Lung (tissue), 12 donors: ENCODE data around the gene PNISR. TPM values are rescaled to one million over a fixed set of nuclear protein-coding genes. Genes with fewer than 3 reads are reported as not detected.

ENCODE experiments used
- ATAC-seq: fragments of 200-7000 bp; cut with Tn5 transposase; one replicate; pipeline ENCODE4 v1.9.1; 2020; ENCODE audit warnings: moderate number of reproducible peaks; ENCODE audit not compliant: insufficient read depth, low FRiP score
- DNase-seq, 3 donors: peaks; one replicate each; pipeline ENCODE4 v3.0.0-alpha.2; 2013 to 2017
- H3K27ac ChIP-seq, 2 donors: one replicate each; pipeline ENCODE4 v1.5.1; 2013; ENCODE audit warnings: mild to moderate bottlenecking in 2 of 2, moderate library complexity in 2 of 2, control low read depth in 1 of 2, inconsistent platforms in 1 of 2, low read depth in 1 of 2, low read length in 1 of 2
- H3K27me3 ChIP-seq, 3 donors: one replicate each; pipeline ENCODE4 v1.5.1; 2013; ENCODE audit warnings: low read length in 2 of 3; ENCODE audit not compliant: control insufficient read depth in 3 of 3, insufficient read depth in 3 of 3
- H3K36me3 ChIP-seq, 4 donors: one replicate each; pipeline ENCODE4 v1.5.1; 2013; ENCODE audit warnings: low read length in 4 of 4, mild to moderate bottlenecking in 1 of 4, moderate library complexity in 1 of 4; ENCODE audit not compliant: control insufficient read depth in 4 of 4, insufficient read depth in 4 of 4
- H3K4me1 ChIP-seq, 5 donors: one replicate each; pipeline ENCODE4 v1.5.1; 2013; ENCODE audit warnings: low read length in 5 of 5, mild to moderate bottlenecking in 2 of 5, moderate library complexity in 1 of 5; ENCODE audit not compliant: control insufficient read depth in 5 of 5, insufficient read depth in 5 of 5
- H3K4me3 ChIP-seq: one replicate; pipeline ENCODE4 v1.5.1; 2013; ENCODE audit warnings: mild to moderate bottlenecking, control low read depth, moderate library complexity
- H3K9ac ChIP-seq, 2 donors: one replicate each; pipeline ENCODE4 v1.5.1; 2013; ENCODE audit warnings: low read length in 2 of 2, control low read depth in 1 of 2; ENCODE audit not compliant: insufficient read depth in 1 of 2
- H3K9me3 ChIP-seq, 4 donors: one replicate each; pipeline ENCODE4 v1.5.1; 2013; ENCODE audit warnings: low read length in 3 of 4, mild to moderate bottlenecking in 1 of 4, moderate library complexity in 1 of 4; ENCODE audit not compliant: control insufficient read depth in 4 of 4, insufficient read depth in 3 of 4
- WGBS, 2 donors: extraction: QIAGEN DNeasy Blood & Tissue Kit; methylation state at CpG; one replicate each; pipeline ENCODE4 v1.1.7; 2013; 5-methylcytosine and 5-hydroxymethylcytosine counted together
- polyA plus RNA-seq, 2 donors: library from polyadenylated mRNA; stranded (reverse); fragments of 200-250 nt; gene quantifications; one replicate each; pipeline ENCODE4 v1.2.1, GENCODE V29; 2013
- total RNA-seq, 2 donors: library from RNA; depleted of rRNA in 1 of 2; stranded (reverse); fragments of >200 nt in 1 of 2; gene quantifications; one replicate each; pipeline ENCODE4 v1.2.1, GENCODE V29; 2014 to 2021
- TF ChIP-seq, protein P1 (sequence below): IDR thresholded peaks from 2 replicates; pipeline ENCODE4 v1.5.1; 2012; ENCODE audit warnings: mild to moderate bottlenecking; ENCODE audit errors: control extremely low read depth, extremely low read depth
- donor health status: control.
- donor health status: control.
- donor health status: Bipolar disorder and iron deficiency.
- donor health status: healthy.
- donor health status: DM: yes; HTN: yes; CAD: no.

Gene PNISR
- total and polyA plus RNA-seq, 4 donors, result 35.0 to 354 (median 53.5) TPM

DNA sequence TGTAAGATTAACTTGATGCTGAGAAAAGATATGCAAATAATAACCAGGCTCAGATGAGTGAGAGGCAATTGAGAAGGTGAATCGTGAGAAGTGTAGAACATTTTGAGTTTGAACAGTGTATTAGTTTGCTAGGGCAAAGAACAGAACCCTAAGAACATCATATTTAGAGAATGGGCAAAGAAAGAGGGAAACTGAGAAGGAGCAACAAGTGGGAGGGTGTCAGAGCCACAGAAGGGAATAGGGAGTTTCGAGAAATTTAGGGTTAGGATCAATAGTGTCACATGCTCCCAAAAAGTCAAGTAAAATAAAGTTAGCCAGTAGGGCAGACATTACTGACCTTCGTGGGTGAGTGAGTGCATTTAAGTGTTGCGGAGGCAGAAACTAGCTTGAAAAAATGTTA lies 70.1 kb downstream of the PNISR start:
- 75 to 76% methylated on average over 4 of the region's 4 CpGs for WGBS, 2 donors
- TF ChIP-seq, protein P1, sequence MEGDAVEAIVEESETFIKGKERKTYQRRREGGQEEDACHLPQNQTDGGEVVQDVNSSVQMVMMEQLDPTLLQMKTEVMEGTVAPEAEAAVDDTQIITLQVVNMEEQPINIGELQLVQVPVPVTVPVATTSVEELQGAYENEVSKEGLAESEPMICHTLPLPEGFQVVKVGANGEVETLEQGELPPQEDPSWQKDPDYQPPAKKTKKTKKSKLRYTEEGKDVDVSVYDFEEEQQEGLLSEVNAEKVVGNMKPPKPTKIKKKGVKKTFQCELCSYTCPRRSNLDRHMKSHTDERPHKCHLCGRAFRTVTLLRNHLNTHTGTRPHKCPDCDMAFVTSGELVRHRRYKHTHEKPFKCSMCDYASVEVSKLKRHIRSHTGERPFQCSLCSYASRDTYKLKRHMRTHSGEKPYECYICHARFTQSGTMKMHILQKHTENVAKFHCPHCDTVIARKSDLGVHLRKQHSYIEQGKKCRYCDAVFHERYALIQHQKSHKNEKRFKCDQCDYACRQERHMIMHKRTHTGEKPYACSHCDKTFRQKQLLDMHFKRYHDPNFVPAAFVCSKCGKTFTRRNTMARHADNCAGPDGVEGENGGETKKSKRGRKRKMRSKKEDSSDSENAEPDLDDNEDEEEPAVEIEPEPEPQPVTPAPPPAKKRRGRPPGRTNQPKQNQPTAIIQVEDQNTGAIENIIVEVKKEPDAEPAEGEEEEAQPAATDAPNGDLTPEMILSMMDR, result no peak
- no peak for DNase-seq
- H3K9me3 ChIP-seq, result no peaks in the 10 kb centered on the region
- H3K27ac ChIP-seq, result no peak overlapping the region
- H3K9ac ChIP-seq, result no peak overlapping the region
- no peaks in the 10 kb centered on the region for H3K36me3 ChIP-seq
- peaks cover 0 to 8% (median 0%) of the 10 kb centered on the region in 3 donors for H3K27me3 ChIP-seq
- ATAC-seq, result no peak
- no peak overlapping the region for H3K4me3 ChIP-seq
- H3K4me1 ChIP-seq, result peaks cover 0 to 5% (median 0%) of the 10 kb centered on the region in 5 donors

DNA sequence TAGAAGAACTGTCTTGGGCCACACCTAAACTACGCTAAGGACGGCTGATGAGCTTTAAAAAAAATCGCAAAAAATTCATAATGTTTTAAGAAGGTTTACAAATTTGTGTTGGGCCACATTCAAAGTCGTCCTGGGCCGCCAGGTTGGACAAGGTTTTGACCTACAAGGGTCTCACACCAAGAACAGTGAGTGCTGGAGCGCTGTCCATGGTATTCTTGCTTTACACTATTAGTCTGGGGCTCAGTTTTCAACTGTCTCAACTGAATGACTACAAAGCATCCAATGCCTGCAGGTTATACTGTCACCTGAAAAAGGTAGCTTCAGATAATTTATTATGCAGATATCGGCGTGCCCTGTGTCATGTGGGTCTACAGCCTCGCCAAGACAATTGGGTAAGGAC lies 72.0 kb downstream of the PNISR start:
- Histone ChIP-seq H3K27me3 (peaks cover 0 to 8% (median 3%) of the 10 kb centered on the region in 3 donors), H3K9me3 (no peaks in the 10 kb centered on the region), H3K4me1 (peaks cover 0 to 16% (median 0%) of the 10 kb centered on the region in 5 donors), H3K27ac (no peak overlapping the region), H3K9ac (no peak overlapping the region), H3K4me3 (no peak overlapping the region), H3K36me3 (no peaks in the 10 kb centered on the region)
- ATAC-seq (no peak), DNase-seq (peak in 2 of 3 donors; percentile 9 to 44)
- WGBS, 2 donors, result 75 to 78% methylated on average over 9 of the region's 9 CpGs
- TF ChIP-seq, protein P1, result no peak

DNA sequence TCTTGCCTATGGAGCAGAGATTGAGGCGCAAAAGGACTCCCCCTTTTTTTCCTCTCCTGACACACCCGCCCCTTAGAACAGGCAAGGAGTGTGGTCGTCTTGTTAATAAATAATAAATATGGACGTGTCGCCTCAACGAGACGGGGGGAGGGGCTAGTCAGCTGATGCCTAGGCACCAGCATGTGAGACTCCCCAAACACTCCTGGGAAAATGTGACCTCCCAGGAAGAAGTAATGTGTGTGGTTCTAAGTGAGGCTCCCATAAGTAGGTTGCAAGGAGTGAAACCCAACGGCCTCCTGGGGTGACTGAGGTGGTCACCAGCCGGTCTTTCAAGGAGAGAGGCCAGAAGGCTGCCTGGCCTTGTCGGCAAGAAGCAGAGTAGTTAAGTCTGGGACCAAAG lies 74.5 kb downstream of the PNISR start:
- H3K9ac ChIP-seq, result no peak overlapping the region
- peak; percentile 39 to 49 (median 41) for DNase-seq
- no peak overlapping the region for H3K4me3 ChIP-seq
- H3K9me3 ChIP-seq, result no peaks in the 10 kb centered on the region
- peaks cover 0 to 16% (median 0%) of the 10 kb centered on the region in 5 donors for H3K4me1 ChIP-seq
- peaks cover 0 to 3% (median 3%) of the 10 kb centered on the region in 3 donors for H3K27me3 ChIP-seq
- no peak for ATAC-seq
- no peak overlapping the region for H3K27ac ChIP-seq
- TF ChIP-seq, protein P1, result no peak
- 25 to 26% methylated on average over 10 of the region's 10 CpGs for WGBS, 2 donors
- H3K36me3 ChIP-seq, result no peaks in the 10 kb centered on the region
